G401.6 (cell line): ENCODE measurements around the gene OVCA2.

ENCODE experiments used
- FAIRE-seq: peaks from 2 replicates; lab custom pipeline; 2012; peaks lifted over from hg19 to GRCh38; lab: Jason Lieb, UNC

The OVCA2 gene

DNA sequence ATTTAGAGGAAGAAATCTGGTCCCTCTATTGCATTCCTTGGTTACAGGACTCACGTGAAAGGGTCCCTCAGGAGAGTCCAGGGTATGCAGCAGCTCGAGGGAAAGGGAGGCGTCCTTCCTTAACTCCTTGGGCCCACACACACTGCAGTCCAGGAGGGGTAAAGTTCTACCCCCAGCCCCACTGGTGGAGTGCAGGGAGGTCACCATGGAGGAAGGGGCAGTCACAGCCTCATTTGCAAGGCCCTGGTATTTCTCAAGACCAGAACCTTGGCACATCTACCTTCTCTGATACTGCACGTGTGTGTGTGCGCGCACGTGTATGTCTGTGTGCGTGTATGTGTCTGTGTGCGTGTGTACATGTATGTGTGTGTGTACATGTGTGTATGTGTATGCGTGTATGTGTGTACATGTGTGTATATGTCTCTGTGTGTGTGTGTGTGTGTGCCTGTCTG, 24.2 kb downstream of the OVCA2 start:
- FAIRE-seq, result no peak

DNA sequence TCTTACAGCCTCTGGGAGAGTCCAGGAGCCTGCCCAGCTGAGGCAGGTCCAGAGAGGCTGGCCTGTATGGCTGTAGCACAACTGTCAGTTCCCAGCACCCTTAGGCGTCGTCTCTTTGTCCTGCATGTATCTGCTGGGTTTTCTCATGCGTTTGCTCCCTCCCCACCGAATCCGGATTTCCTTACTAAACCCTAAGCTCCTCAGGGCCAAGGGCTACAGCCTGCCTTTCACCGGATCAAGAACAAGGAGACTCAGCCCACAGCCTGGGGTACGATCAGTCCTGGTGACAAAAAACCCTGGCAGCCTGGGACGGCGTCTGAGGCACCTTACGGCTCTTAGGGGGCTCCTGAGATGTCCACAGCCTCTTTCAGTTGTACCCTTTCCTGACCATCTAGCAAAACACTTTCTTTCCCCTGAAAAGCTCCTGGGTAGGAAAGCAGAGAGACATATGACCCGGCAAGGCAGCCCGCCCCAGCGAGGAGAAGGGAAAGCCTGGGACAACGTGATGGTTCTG, 25.3 kb downstream of the OVCA2 start:
- FAIRE-seq, result no peak

DNA sequence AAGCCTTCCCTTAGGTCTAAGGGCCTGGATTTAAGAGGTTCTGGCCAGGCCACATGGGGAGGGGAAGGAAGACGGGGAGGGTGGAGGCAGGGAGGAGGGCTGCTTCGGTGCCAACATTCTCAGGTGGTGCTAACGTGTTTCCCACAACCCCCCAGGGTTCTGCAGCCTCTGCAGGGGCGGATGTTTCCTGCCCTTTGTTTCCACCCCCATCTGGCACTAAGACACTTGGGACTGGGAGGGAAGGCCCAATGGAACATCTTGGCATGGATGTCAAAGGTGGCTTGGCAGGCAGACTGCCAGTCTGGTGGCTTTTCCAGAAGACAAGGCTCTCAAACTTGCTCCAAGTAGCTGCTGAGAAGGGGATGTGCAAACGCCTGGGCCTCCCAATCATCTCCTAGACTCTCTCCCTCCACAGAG, 25.8 kb downstream of the OVCA2 start:
- FAIRE-seq, result no peak

DNA sequence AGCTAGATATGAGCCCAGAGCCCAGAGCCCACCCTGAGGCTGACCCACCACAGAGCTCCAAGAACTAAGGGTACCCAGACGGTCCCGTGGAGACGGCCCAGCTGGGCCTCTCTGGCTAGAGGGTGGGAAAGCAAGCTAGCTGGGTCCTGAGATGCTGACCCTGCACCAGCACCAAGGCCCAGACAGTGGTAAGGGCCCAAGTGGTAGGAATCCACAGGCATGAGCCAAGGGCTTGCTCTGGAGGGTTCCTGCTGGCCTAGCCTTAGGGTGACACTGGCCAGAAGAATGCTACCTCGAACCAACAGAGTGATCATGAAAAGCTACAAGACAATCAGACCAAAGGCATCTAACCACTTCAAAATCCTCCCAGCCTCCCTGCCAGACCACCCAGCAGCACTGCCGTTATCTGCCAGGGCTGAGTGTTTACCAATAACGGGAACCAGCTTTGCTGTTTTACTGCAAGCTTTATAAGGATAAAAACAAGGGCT, 26.3 kb downstream of the OVCA2 start:
- FAIRE-seq, result no peak

DNA sequence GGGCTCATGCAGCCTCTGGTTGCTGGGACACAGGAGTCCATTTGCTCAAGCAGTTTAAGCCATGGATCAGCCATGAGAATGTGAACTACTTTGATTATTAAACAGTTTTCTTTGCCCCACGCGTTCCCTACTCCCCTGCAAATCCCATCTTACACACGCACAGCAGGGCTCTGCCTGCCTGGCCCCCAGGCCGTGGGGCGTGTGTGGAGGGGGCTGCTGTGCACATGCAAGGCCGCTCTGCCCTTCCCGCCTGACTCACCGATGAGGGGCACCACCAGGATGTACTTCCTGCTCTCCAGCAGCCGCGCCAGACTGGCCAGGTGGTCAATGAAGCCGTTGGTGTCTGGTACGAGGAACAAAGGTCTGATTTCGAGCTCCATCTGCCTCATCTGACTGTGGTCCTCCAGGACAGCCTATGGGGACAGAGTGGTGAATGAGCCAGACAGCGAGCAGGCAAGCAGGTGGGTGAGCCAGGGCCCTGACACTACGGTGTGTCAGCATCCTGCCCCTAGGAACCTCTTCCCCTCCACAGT, 26.8 kb downstream of the OVCA2 start:
- no peak for FAIRE-seq

DNA sequence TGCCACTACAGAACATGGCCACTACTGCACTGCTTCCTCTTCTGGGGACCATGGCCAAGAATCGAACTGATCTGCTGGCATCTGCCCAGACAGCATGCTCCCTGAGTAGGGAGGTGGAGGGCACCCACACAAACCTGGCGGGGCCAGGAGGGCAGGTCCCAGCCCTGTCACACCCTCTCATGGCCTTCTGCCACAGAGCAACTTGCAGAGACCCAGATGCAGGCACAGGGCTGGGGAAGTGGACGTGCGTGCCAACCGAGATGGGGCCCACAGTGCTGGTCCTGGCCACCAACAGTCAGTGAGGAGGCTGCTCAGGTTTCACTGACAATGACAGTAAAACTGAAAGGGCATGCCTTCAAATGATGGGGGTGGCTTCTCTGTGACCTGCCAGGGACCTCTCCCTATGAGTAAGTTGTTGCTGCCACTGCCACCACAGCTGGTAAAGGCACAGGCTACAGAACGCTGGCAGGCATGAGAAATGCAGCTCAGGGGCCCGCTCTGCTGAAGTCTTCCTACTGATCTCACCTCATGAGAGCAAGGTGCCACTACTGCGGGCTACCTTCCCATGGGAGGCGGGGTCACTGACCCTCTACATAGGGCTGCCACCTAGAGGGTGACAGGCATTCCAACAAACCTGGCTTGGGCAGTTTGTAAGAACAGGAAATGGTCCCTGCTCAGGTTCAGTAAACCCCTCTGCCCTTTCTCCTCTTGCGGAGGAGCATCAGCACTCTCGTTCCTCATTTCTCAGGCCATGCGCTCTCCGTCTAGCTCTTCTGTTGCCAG, 28.6 kb downstream of the OVCA2 start:
- FAIRE-seq, result no peak

DNA sequence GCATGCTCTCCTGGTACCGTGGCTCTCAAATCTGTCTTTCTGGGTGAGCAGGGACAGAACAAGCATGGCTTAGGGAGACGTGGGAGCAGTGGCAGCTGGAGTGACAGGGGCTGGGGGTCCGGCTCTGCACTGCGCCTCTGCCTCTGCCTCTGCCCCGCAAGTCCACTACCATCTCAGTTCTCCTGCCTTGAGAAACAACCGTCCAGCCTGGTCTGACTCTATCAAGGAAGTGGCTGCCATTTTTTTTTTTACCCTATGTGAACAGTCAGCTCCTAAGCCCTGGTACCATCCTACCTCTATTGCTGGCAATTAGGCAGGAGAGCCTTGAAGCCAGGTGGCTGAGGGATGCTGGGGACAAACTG, 29.2 kb downstream of the OVCA2 start:
- no peak for FAIRE-seq

DNA sequence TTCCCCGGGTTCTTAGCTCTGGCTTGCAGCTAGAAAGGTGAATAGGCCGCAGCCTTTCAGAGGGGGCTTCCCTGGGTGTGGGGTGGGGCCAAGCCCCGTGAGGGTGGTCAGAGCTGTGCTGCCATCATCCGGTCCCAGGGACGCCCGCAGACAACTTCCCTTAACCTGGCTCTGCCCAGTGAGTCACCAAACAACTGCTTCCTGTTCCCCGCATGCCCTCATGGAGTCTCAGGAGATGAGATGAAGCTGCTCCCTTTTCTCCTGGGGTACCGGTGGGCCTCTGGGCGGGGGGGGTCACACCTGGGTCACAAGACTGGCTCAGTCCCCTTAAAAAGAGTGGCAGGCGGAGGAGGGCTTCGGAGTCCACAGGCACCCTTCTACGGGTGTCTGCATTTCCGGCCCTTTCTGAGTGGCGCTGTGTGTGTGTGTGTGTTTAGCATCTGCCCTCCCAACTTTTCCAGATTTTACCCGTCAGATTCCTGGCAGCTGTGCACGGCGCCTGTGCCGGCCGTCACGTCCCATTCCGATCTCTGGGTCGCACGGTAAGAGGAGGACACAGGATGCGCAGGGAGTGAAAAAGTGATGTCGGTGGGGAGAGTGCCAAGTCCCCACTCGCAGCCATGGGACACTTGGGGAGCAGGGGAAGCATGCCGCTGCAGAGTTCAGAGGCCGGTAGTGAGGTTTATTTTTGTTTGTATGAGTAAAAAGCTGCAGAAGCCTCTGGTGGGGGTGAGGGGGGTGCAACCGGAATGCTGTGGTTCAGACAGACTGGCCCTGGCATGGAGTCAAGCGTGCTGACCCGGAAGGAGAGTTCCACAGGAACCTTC, 29.8 kb downstream of the OVCA2 start:
- FAIRE-seq, result no peak

DNA sequence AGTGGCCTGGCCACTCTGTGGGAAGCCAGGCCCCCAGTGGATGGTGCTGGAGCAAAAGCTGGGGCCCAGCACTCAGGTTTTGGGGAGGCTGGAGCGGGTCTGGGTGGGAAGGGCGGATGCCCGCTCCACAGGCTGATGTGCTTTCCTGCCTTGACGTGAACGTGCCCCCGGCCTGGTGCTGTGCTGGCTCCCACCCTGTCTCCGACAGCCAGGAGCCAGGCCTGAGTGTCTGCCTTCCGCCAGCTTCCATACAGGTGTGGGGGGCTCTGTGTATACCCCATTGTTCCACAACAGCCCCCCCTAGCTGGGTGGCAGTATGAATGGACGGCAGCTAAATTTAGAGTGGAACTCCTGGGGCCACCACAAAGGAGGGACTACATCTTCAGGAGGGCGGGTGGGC, 33.1 kb downstream of the OVCA2 start:
- no peak for FAIRE-seq

DNA sequence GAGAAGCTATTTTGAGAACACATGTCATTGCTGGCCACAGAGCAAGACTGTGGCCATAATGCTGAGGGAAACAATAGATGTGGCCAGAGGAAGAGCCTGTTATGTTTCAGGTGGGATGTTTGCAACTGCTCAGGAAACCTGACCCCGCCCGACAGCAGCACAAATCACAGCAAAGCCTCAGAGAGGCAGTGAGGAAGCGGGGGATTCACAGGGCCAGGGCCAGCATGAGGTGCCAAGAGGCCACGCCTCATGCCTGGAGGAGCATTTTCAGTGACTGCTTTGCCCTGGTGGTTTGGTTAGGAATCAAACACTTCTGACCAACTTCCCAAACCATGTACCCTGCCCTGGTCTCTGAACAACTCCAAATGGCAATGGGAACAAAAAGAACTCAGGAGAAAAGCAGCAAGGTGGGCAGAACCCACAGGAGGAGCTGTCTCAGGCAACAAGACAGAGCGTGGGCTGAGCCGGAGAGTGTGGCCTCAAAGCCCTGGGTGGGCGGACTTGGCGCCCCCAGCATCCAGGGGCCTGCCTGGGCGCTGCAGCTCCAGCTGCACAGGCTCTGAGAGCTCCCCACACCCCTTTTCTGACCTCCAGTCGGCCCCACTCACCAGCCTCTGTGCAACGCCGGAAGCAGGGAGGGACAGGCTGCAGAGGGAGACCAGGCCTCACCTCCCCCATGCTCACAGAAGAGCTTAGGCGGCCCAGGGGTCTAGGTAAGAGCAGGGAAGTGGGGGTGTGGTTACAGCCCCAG, 33.7 kb downstream of the OVCA2 start:
- no peak for FAIRE-seq

DNA sequence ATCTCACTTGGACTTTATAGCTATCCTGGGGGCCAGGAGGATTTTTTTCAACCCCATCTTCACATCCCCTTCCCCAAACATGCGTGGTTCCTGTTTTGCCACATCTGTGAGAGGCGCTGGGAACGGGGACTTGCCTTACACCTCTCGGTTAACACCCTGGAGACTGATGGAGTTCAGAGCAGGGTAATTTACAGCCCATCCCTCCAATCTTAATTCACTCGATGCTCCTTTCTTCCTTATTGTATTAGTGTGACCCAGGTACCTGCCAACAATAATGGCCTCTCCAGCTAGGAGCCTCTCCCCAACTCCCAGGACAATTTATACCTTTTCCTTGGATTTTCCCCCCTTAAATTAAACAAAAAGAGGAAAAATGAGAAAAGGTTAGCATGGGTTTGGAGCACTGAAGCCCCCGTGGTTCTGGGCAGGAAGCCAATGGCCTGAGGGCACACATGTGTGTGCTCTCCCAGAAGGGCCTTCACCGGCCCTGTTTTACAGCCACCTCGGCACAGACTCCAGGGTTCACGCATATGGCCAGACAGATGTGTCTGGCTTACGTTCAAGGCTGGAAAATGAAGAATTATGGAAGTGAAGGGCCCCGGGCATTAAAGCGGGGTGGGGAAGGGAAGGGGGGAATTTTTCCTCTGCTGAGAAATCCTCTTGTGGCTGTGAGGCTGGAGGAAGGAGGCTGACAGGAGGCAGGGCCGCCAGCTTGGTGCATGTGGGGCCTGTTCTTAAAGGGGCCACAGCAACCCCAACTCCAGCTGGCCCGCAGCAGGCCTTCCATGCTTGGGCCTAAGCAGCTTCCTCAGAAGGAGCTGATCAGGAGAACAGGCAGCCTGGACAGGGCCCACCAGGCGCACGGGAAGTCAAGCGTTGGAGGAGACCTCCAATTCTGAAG, 34.5 kb downstream of the OVCA2 start:
- no peak for FAIRE-seq

DNA sequence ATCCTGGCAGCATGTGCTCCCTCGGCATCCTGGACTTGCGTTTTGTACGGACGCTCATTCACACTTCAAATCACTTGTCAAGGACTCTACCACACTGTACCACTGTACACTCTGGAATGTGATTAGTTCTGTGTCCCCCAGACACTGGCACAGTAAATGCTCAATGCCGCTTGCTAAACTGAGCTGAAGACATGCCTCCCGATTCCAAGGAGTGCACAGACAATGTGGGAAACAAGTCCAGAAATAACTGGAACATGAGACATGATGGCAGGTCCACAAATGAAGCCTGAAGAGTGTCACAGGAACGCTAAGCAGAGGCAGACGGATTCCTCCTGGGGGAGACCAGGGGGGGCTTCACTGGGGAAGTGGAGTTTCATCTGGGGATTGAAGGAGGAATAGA, 35.2 kb downstream of the OVCA2 start:
- no peak for FAIRE-seq

DNA sequence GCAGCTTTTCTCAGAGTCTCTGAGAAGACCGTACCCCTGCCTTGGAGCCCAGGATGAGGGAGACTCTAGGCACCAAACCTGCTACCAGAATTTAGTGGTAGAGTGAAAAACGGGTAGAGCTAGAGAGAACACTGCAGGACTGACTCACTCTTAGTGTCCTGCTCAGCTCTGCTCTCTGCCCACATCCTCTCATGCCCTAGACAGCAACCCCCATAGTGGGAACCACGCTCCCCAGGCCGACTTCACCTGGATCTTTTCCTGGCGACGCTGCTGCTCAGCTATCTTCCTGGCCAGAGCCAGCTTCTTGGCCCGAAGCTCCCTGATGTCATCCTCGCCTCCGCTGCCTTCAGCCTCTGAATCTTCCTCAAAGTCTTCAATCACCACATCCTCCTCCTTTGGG, 39.7 kb downstream of the OVCA2 start:
- no peak for FAIRE-seq

DNA sequence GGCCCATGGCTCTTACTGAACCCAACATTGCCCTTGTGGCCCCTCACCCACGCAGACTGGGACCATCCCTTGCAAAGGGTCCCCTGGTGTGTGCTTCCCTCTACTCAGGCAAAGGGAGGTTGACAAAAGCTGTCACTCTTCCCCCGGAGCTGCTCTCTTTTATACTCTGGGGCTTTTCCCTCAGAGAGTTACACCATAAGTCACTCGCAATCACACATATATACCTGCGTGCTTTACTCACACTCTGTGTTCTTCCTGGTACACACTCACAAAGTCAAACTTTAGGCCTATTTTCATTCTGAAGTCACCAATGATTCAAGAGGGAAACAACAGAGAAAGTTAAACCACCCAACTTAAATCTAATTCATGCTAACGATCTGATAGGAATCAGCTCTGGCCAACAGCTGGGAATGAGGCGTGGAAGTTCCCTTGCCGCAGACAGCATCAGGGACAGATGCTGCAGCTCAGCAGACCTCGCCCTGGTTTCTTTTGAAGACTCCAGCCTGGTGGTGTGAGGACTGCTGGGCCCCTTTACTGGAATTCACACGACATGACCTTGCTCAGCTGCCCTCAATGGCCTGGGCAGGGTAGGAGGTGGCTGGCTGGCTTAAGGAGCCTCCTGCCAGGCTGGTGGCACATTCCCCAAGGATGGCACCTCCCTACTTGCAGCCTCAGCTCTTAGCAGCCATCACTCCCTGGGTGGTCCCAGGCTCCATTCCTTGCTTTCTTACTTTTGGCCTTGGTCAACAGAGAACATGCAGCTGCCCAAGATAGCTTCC, 40.4 kb downstream of the OVCA2 start:
- FAIRE-seq, result no peak

DNA sequence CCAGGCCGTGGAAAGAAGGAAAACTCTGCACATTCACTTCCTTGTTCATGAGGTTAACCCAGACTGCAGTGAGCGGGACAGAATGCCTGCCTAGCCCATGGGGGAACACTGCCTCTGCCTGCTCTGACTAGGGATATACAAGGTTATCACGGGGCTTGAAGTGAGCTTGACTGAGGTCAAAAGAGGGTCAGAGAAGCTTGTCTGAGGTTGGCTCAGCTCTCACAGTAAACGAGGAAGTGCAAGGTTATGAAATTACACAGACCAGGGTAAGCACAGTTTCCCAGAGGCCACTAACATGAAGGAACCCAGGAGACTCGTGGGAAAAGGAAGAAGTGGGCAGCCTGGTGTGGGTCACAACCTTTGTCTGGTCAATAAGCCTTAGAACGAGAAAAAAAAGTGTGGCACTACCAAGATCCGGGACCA, 41.8 kb downstream of the OVCA2 start:
- FAIRE-seq, result no peak

DNA sequence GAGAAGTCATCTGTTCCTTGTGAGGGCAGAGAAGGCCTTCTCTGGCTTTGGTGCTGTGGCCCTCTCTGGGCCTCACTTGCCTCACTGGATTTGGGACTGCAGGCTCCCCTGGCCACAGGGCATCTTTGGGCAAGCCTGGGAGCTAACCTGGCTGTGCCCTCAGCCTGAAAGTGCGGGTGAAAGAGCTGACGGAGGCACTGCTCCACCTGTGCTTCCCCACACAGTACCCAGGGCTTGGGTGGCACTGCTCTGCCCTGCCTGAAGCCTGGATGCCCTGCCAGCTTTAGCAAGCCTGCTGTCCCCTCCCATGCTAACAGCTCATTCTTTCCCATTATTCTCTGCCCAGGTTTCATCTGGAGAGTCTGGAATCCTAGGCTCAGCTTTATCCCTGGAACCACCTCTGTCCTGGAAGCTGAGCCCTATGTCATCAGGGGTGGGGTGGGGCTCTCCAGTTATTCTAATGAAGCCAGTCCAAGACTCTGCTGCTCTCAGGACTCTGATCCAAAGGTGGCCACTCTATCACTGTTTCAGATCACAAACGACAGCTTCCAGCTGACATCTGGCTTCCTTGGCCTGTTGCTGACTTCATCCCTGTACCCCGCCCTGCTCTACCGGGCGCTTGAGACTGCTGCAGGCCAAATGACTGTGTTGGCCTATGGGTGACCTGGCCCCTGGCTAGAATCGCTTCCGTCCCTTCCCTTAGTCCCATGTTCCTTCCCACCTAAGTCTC, 42.4 kb downstream of the OVCA2 start:
- FAIRE-seq, result no peak

DNA sequence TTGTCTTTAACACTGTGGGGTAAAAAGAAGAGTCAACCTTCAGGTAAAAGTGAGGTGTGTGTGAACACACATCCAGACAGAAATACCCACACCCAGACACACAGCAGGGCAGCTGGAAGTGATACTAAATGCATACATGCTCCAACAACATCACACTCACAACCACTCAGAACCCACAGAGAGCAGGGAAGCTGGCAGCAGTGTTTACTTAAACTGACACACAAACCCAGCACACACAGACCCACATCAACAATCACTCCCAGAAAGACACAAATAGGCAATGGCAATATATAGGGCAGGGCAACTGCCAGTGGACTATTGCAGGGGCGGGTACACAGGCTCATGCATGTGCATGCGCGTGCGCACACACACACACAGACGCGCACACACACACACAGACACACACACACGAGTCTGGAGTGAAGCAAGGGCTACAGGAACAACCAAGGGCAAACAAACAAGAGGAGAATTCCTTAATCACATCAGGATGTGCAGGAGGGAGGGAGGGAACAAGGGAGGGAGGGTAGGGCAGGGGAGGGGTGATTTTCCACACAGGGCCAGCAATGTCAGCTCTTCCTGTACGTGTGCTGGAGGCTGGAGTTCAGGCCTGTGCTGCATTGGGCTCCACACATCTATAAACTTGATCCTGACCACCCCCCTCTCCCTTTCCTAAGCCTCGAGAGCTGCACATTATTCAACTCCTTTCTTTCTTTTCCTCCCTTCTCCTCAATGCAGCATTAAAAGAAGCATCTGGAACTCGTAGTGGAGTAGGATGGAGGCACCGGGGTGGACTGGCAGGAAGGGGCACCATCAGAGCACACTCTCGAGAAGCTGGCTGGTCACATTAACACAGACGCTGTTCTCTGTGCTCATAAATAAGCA, 43.2 kb downstream of the OVCA2 start:
- FAIRE-seq, result no peak

DNA sequence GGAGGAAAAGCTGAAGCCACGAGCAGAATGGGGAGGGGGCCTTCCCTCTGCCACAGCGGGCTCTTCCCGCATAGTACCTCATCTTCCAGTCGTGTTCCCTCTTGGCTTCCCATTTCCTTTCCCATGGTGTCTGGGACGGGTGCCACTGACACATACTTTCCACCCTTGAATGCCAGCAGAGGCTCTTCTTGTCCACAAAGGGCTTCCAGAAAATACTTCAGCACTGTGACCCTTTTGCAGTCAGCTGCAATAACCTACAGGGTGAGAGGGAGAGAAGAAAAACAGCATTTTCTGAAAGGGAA, 43.8 kb downstream of the OVCA2 start:
- FAIRE-seq, result no peak

DNA sequence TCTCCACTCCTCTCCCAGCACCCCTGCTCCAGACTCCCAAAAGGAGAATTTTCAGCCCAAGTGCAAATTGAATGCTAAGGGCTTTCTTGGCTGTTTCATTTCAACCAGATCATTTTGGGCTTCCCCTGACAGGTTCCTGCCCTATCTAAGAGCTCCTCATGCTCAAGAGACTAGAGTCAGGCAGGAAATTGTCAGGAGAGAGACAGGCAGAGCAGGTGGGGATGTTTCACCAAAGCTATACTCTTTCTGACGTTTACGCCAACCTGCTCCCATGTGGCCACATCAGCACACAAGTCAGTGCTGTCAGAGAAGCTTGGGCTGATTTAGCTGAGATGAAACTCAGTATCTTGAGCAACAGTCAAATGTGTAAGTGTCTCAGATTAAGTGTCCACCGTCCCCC, 44.5 kb downstream of the OVCA2 start:
- FAIRE-seq, result no peak
